ENCODE results near the gene PAX5. TPM values are rescaled to one million over a fixed set of nuclear protein-coding genes. Genes with fewer than 3 reads are reported as not detected.

The PAX5 gene
- total and polyA plus RNA-seq, 4 donors, result 0.08 to 2.3 (median 0.40) TPM

- peak; percentile 25 to 54 (median 44) for DNase-seq
- no peak for ATAC-seq (ENCODE audit: insufficient read depth, low FRiP score)
- Histone ChIP-seq H3K27ac (ENCODE audit: low read depth in 1 of 2, low read length in 1 of 2) (no peak overlapping the region), H3K4me3 (no peak overlapping the region), H3K9me3 (ENCODE audit: control insufficient read depth in 4 of 4, insufficient read depth in 3 of 4, low read length in 3 of 4) (peaks cover 0 to 5% (median 0%) of the 10 kb centered on the region in 4 donors), H3K36me3 (ENCODE audit: control insufficient read depth in 4 of 4, insufficient read depth in 4 of 4, low read length in 4 of 4) (no peaks in the 10 kb centered on the region), H3K9ac (ENCODE audit: insufficient read depth in 1 of 2, low read length in 2 of 2) (no peak overlapping the region), H3K4me1 (ENCODE audit: control insufficient read depth in 5 of 5, insufficient read depth in 5 of 5, low read length in 5 of 5) (peaks cover 0 to 24% (median 12%) of the 10 kb centered on the region in 5 donors), H3K27me3 (ENCODE audit: control insufficient read depth in 3 of 3, insufficient read depth in 3 of 3, low read length in 2 of 3) (peaks cover 8 to 96% (median 93%) of the 10 kb centered on the region in 3 donors)
- no peak for TF ChIP-seq CTCF (IDR thresholded peaks at IDR 0.05; ENCODE audit: control extremely low read depth, extremely low read depth)
- WGBS, 2 donors, result 7 to 11% methylated on average over 34 to 35 of the region's 35 CpGs
Measured at GRCh38 chr9:37035648-37036370, 1.7 kb upstream of the PAX5 start.

- no peak for ATAC-seq (ENCODE audit: insufficient read depth, low FRiP score)
- Histone ChIP-seq H3K9me3 (ENCODE audit: control insufficient read depth in 4 of 4, insufficient read depth in 3 of 4, low read length in 3 of 4) (peaks cover 0 to 3% (median 0%) of the 10 kb centered on the region in 4 donors), H3K36me3 (ENCODE audit: control insufficient read depth in 4 of 4, insufficient read depth in 4 of 4, low read length in 4 of 4) (no peaks in the 10 kb centered on the region), H3K4me1 (ENCODE audit: control insufficient read depth in 5 of 5, insufficient read depth in 5 of 5, low read length in 5 of 5) (peaks cover 0 to 27% (median 12%) of the 10 kb centered on the region in 5 donors), H3K27me3 (ENCODE audit: control insufficient read depth in 3 of 3, insufficient read depth in 3 of 3, low read length in 2 of 3) (peaks cover 8 to 96% (median 93%) of the 10 kb centered on the region in 3 donors), H3K9ac (ENCODE audit: insufficient read depth in 1 of 2, low read length in 2 of 2) (no peak overlapping the region), H3K27ac (ENCODE audit: low read depth in 1 of 2, low read length in 1 of 2) (no peak overlapping the region), H3K4me3 (no peak overlapping the region)
- 5 to 8% methylated on average over 27 of the region's 27 CpGs for WGBS, 2 donors
- DNase-seq, result no peak
- TF ChIP-seq CTCF (IDR thresholded peaks at IDR 0.05; ENCODE audit: control extremely low read depth, extremely low read depth), result no peak
Measured at GRCh38 chr9:37034938-37035647, 1.0 kb upstream of the PAX5 start.

DNA sequence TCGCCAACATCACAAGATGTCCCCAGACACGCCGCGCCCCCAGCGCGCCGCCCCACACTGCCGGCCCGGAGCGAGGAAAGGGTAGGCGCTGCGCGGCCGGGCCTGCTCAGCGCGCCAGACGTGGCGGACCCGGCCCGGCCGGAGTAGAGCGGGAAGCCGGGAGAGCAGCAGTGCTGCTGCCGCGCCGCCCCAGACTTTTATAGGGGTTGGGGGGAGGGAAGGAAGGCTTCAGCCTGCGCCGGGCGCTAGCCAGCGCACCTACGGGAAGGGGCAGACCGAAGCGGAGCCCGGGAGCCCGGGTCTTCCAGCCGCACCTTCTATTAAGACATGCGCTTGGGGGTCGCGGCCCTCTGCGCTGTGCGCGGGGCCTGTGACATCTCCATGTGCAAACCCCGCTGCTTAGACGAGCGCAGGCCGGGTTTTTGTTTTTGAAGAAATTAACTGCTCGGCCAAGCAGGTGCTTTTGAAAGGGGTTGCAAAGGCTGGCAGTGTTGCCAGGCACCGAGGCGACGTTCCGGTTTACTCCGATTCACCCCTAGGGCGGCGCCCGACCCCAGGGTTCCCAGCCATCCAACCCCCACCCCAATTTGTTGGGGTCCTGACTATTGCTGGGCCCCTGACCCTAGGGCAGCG is 353 bp upstream of the PAX5 start:
- DNase-seq (peak in 2 of 3 donors; percentile 22 to 28), ATAC-seq (ENCODE audit: insufficient read depth, low FRiP score) (no peak)
- no peaks in the 10 kb centered on the region for H3K36me3 ChIP-seq (ENCODE audit: control insufficient read depth in 4 of 4, insufficient read depth in 4 of 4, low read length in 4 of 4)
- TF ChIP-seq CTCF (IDR thresholded peaks at IDR 0.05; ENCODE audit: control extremely low read depth, extremely low read depth), result no peak
- peaks cover 0 to 3% (median 0%) of the 10 kb centered on the region in 4 donors for H3K9me3 ChIP-seq (ENCODE audit: control insufficient read depth in 4 of 4, insufficient read depth in 3 of 4, low read length in 3 of 4)
- H3K27me3 ChIP-seq (ENCODE audit: control insufficient read depth in 3 of 3, insufficient read depth in 3 of 3, low read length in 2 of 3), result peaks cover 8 to 96% (median 91%) of the 10 kb centered on the region in 3 donors
- no peak overlapping the region for H3K27ac ChIP-seq (ENCODE audit: low read depth in 1 of 2, low read length in 1 of 2)
- H3K9ac ChIP-seq (ENCODE audit: insufficient read depth in 1 of 2, low read length in 2 of 2), result no peak overlapping the region
- peaks cover 0 to 29% (median 12%) of the 10 kb centered on the region in 5 donors for H3K4me1 ChIP-seq (ENCODE audit: control insufficient read depth in 5 of 5, insufficient read depth in 5 of 5, low read length in 5 of 5)
- 1 to 4% methylated on average over 53 to 56 of the region's 56 CpGs for WGBS, 2 donors
- no peak overlapping the region for H3K4me3 ChIP-seq
